Measurements from ENCODE around the gene ALK. TPM values are rescaled to one million over a fixed set of nuclear protein-coding genes. Genes with fewer than 3 reads are reported as not detected.

ALK gene
- total RNA-seq, 1 donor from 2014 or later, result not detected

GRCh38 chr2:29157131-29157530, 764.3 kb downstream of the ALK start:
- H3K4me1 ChIP-seq, result peaks cover 0 to 3% of the 10 kb centered on the region in 2 donors
- DNase-seq (ENCODE audit: low spot score in 2 of 2), result no peak
- H3K9me3 ChIP-seq, result no peaks in the 10 kb centered on the region
- H3K27me3 ChIP-seq, result no peaks in the 10 kb centered on the region
- H3K36me3 ChIP-seq, result peaks cover 35 to 51% of the 10 kb centered on the region in 2 donors
- no peak overlapping the region for H3K4me3 ChIP-seq
- no peak overlapping the region for H3K27ac ChIP-seq
- intact Hi-C loops (cut with DNase I), result no loop called here
- TF ChIP-seq CTCF (IDR thresholded peaks at IDR 0.05), result no peak

- no peak for TF ChIP-seq CTCF (IDR thresholded peaks at IDR 0.05)
- H3K9me3 ChIP-seq, result no peaks in the 10 kb centered on the region
- H3K27ac ChIP-seq, result no peak overlapping the region
- H3K4me3 ChIP-seq, result no peak overlapping the region
- intact Hi-C loops (cut with DNase I), result no loop called here
- peaks cover 24 to 42% of the 10 kb centered on the region in 2 donors for H3K36me3 ChIP-seq
- DNase-seq (ENCODE audit: low spot score in 2 of 2), result no peak
- no peaks in the 10 kb centered on the region for H3K27me3 ChIP-seq
- H3K4me1 ChIP-seq, result peaks cover 0 to 3% of the 10 kb centered on the region in 2 donors
Measured at GRCh38 chr2:29155578-29155977, 765.8 kb downstream of the ALK start.

GRCh38 chr2:29154610-29155009, 766.8 kb downstream of the ALK start:
- intact Hi-C loops (cut with DNase I), result no loop called here
- Histone ChIP-seq H3K27ac (no peak overlapping the region), H3K27me3 (no peaks in the 10 kb centered on the region), H3K4me1 (peaks cover 0 to 3% of the 10 kb centered on the region in 2 donors), H3K9me3 (no peaks in the 10 kb centered on the region), H3K4me3 (no peak overlapping the region), H3K36me3 (peaks cover 24 to 35% of the 10 kb centered on the region in 2 donors)
- no peak for TF ChIP-seq CTCF (IDR thresholded peaks at IDR 0.05)
- DNase-seq (ENCODE audit: low spot score in 2 of 2), result no peak

GRCh38 chr2:29147963-29148362, 773.4 kb downstream of the ALK start:
- intact Hi-C loops (cut with DNase I), result no loop called here
- Histone ChIP-seq H3K36me3 (peaks cover 12 to 43% of the 10 kb centered on the region in 2 donors), H3K9me3 (no peaks in the 10 kb centered on the region), H3K27me3 (no peaks in the 10 kb centered on the region), H3K27ac (no peak overlapping the region), H3K4me3 (no peak overlapping the region), H3K4me1 (no peaks in the 10 kb centered on the region)
- DNase-seq (ENCODE audit: low spot score in 2 of 2), result no peak
- TF ChIP-seq CTCF (IDR thresholded peaks at IDR 0.05), result no peak

- Histone ChIP-seq H3K27ac (no peak overlapping the region), H3K27me3 (no peaks in the 10 kb centered on the region), H3K9me3 (no peaks in the 10 kb centered on the region), H3K4me1 (no peaks in the 10 kb centered on the region), H3K4me3 (no peak overlapping the region), H3K36me3 (peaks cover 8 to 33% of the 10 kb centered on the region in 2 donors)
- DNase-seq (ENCODE audit: low spot score in 2 of 2), result no peak
- intact Hi-C loops (cut with DNase I), result no loop called here
- TF ChIP-seq CTCF (IDR thresholded peaks at IDR 0.05), result no peak
Measured at GRCh38 chr2:29146197-29146596, 775.2 kb downstream of the ALK start.

- Histone ChIP-seq H3K4me3 (no peak overlapping the region), H3K4me1 (no peaks in the 10 kb centered on the region), H3K27ac (no peak overlapping the region), H3K9me3 (peaks cover 0 to 4% of the 10 kb centered on the region in 2 donors), H3K36me3 (peaks cover 8 to 33% of the 10 kb centered on the region in 2 donors), H3K27me3 (no peaks in the 10 kb centered on the region)
- intact Hi-C loops (cut with DNase I), result no loop called here
- no peak for TF ChIP-seq CTCF (IDR thresholded peaks at IDR 0.05)
- no peak for DNase-seq (ENCODE audit: low spot score in 2 of 2)
Measured at GRCh38 chr2:29143657-29144056, 777.7 kb downstream of the ALK start.
